ENCODE results near the gene EHD2.

DNA sequence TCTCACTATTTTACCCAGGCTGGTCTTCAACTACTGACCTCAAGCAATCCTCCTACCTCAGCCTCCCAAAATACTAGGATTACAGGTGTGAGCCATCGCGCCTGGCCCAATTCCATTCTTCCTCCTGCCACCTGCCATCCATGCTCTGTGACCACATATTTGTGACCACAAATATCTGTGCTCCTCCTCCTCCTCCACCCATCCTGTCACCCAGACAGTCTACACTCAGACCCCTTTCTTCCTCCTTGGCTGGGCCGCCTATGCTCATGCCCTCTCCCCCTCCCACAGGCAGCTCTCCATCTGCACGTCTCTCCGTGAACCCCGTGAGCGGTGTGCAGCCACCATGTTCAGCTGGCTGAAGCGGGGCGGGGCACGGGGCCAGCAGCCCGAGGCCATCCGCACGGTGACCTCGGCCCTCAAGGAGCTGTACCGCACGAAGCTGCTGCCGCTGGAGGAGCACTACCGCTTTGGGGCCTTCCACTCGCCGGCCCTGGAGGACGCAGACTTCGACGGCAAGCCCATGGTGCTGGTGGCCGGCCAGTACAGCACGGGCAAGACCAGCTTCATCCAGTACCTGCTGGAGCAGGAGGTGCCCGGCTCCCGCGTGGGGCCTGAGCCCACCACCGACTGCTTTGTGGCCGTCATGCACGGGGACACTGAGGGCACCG is 3.2 kb downstream of the EHD2 start:
- no peak for TF ChIP-seq EZH2 (IDR thresholded peaks at IDR 0.05; ENCODE audit: borderline replicate concordance, low read depth, low read length, severe bottlenecking)
- TF ChIP-seq, protein P1, sequence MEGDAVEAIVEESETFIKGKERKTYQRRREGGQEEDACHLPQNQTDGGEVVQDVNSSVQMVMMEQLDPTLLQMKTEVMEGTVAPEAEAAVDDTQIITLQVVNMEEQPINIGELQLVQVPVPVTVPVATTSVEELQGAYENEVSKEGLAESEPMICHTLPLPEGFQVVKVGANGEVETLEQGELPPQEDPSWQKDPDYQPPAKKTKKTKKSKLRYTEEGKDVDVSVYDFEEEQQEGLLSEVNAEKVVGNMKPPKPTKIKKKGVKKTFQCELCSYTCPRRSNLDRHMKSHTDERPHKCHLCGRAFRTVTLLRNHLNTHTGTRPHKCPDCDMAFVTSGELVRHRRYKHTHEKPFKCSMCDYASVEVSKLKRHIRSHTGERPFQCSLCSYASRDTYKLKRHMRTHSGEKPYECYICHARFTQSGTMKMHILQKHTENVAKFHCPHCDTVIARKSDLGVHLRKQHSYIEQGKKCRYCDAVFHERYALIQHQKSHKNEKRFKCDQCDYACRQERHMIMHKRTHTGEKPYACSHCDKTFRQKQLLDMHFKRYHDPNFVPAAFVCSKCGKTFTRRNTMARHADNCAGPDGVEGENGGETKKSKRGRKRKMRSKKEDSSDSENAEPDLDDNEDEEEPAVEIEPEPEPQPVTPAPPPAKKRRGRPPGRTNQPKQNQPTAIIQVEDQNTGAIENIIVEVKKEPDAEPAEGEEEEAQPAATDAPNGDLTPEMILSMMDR (IDR thresholded peaks at IDR 0.05; ENCODE audit: borderline replicate concordance, extremely low read depth, low read length, poor library complexity, severe bottlenecking): no peak

Measured in DND-41 (cell line).